Measurements from ENCODE around the gene RNPS1. TPM values are rescaled to one million over a fixed set of nuclear protein-coding genes. Genes with fewer than 3 reads are reported as not detected.

RNPS1 gene
- total and polyA plus RNA-seq, 8 donors: 109 to 208 (median 194) TPM

GRCh38 chr16:2284001-2284770, 16.3 kb upstream of the RNPS1 start:
- intact Hi-C loops (cut with DNase I): no loop called here

DNA sequence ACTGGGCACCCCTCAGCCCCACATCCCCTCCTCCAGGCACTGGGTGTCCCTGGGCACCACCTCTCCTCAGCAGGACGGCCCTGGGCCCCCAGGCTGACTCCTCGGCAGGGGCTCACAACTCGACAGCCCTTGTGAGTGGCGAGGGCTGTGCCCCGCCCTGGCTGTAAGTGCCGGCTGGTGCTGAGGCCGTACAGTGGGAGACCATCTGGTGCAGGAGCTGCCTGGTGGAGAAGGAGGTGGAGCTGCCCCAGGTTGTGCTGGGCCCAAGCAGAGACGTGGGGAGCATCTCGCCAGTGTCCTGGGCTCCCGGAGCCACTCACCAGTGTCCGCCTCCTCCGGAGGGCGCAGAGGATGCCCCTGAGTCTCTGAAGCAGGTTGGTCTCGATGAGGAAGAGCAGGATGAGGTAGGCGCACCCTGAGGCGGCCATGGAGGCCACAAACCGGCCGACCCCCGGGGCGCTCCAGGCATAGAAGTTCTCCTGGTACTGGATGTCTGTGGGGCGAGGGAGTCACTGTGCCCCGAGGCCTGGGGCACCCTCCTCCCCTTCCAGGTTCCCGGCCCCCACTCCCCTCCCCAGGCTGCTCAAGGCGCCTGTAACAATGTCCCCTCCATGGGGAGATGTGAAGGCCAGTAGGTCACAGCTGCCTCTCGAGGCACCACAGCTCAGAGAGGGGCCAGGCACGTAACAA, 15.1 kb upstream of the RNPS1 start:
- intact Hi-C loops (cut with DNase I): no loop called here
- Histone ChIP-seq H3K27me3 (no peaks in the 10 kb centered on the region), H3K4me3 (no peak overlapping the region), H3K27ac (no peak overlapping the region), H3K4me1 (no peaks in the 10 kb centered on the region), H3K9me3 (no peaks in the 10 kb centered on the region), H3K36me3 (peaks cover 0 to 94% of the 10 kb centered on the region in 2 donors)
- TF ChIP-seq CTCF (IDR thresholded peaks at IDR 0.05): no peak
- DNase-seq (no peak), ATAC-seq (no peak)

More at GRCh38 chr16:2284001-2284770, 16.3 kb upstream of the RNPS1 start:
- Histone ChIP-seq H3K27ac (no peak overlapping the region), H3K36me3 (peaks cover 0 to 94% of the 10 kb centered on the region in 2 donors), H3K27me3 (no peaks in the 10 kb centered on the region), H3K4me1 (no peaks in the 10 kb centered on the region), H3K9me3 (no peaks in the 10 kb centered on the region), H3K4me3 (no peak overlapping the region)
- ATAC-seq: no peak
- TF ChIP-seq CTCF (IDR thresholded peaks at IDR 0.05): no peak
- DNase-seq: peak in 1 of 4 donors; percentile 66

GRCh38 chr16:2282262-2282661, 14.3 kb upstream of the RNPS1 start:
- no peaks in the 10 kb centered on the region for H3K27me3 ChIP-seq
- no peaks in the 10 kb centered on the region for H3K4me1 ChIP-seq
- no peaks in the 10 kb centered on the region for H3K9me3 ChIP-seq
- no peak overlapping the region for H3K4me3 ChIP-seq
- DNase-seq: no peak
- TF ChIP-seq CTCF (IDR thresholded peaks at IDR 0.05): no peak
- ATAC-seq: no peak
- H3K27ac ChIP-seq: no peak overlapping the region
- H3K36me3 ChIP-seq: peaks cover 0 to 96% of the 10 kb centered on the region in 2 donors
- intact Hi-C loops (cut with DNase I): no loop called here

DNA sequence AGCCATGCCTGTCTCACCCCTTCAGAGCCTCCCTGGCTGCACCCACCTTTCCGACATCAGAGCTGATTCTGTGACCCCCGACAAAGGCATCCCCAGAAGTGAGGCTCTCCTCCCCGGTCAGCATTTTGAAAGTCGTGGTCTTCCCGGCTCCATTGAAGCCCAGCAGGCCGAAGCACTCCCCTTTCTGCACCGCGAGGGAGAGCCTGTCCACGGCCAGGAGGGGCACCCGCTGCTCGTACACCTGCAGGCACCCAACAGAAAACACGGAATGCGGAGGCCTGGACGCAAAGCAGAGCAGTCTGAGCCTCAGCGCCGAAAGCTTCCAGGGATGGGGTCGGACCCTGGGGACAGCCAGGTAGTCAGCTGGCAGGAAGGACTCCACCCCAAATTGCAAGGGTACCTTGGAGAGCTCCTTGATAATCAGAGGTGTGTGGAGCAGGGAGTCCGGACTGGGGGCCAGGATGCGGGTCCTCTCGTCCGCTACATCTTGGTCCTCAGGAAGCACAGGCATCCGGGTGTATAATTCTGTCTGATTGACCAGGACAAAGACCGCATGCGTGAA, 13.1 kb upstream of the RNPS1 start:
- H3K27me3 ChIP-seq: no peaks in the 10 kb centered on the region
- intact Hi-C loops (cut with DNase I): no loop called here
- peaks cover 0 to 96% of the 10 kb centered on the region in 2 donors for H3K36me3 ChIP-seq
- no peak for TF ChIP-seq CTCF (IDR thresholded peaks at IDR 0.05)
- H3K4me1 ChIP-seq: no peaks in the 10 kb centered on the region
- H3K9me3 ChIP-seq: no peaks in the 10 kb centered on the region
- no peak overlapping the region for H3K27ac ChIP-seq
- no peak overlapping the region for H3K4me3 ChIP-seq
- ATAC-seq (no peak), DNase-seq (peak in 1 of 4 donors; percentile 52)

- TF ChIP-seq CTCF (IDR thresholded peaks at IDR 0.05): no peak
- Histone ChIP-seq H3K9me3 (no peaks in the 10 kb centered on the region), H3K27ac (no peak overlapping the region), H3K4me1 (no peaks in the 10 kb centered on the region), H3K4me3 (no peak overlapping the region), H3K36me3 (peaks cover 0 to 96% of the 10 kb centered on the region in 2 donors), H3K27me3 (no peaks in the 10 kb centered on the region)
- DNase-seq (peak in 1 of 4 donors; percentile 65), ATAC-seq (no peak)
- intact Hi-C loops (cut with DNase I): no loop called here
These were observed 12.5 kb upstream of the RNPS1 start for GRCh38 chr16:2280461-2280860.

Measured in left lung (tissue), 10 donors.